Breast epithelium (tissue), 3 donors: ENCODE measurements around the gene LZTFL1.

Experiments
- POLR2A ChIP-seq: fragments of 450-650 bp; IDR thresholded peaks from one replicate; pipeline ENCODE4 v1.6.1; 2016; ENCODE audit warnings: antibody characterized with exemption, mild to moderate bottlenecking, moderate library complexity
- POLR2AphosphoS5 ChIP-seq, 3 donors: sonication (generic); formaldehyde crosslinking; IDR thresholded peaks; one replicate each; pipeline ENCODE4 v1.6.1; 2017; ENCODE audit warnings: antibody characterized with exemption in 3 of 3

DNA sequence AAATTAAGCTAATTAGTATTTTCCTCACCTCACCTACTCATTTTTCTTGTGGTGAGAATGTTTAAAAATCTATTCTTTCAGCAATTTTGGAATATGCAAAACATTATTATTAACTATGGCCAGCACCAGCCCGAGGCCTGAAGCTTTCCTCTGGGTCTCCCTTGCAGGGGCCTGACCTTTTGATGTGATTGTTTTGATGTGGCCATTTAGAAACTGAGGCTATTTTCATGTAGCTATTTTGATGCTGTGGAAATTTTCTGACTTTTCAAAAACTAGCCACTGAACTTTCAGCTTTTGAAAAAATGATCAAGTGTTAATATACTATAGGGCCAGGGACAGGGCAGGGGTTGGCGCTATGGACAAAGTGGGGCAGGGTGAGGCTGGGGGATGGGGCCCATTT is 36.2 kb upstream of the LZTFL1 start:
- TF ChIP-seq POLR2AphosphoS5 (IDR thresholded peaks at IDR 0.05) (no peak), POLR2A (no peak)
